Naive B cell (primary cell): ENCODE results near the gene ELMO1. TPM values are rescaled to one million over a fixed set of nuclear protein-coding genes. Genes with fewer than 3 reads are reported as not detected.

ENCODE experiments used
- ATAC-seq, 2 donors: fragments of 150-1000 bp; cut with Tn5 transposase; 2 replicates each; pipeline ENCODE4 v1.10.0; 2021; ENCODE audit warnings: low read depth in 2 of 2, mild to moderate bottlenecking in 2 of 2, moderate library complexity in 2 of 2
- DNase-seq: peaks from one replicate; pipeline ENCODE4 v3.0.0; 2022
- H3K27ac Mint-ChIP-seq, 6 donors: one replicate each; pipeline ENCODE4 v1.8.0; 2020 to 2022; ENCODE audit warnings: mild to moderate bottlenecking in 6 of 6, mixed read lengths in 6 of 6, moderate library complexity in 5 of 6, inconsistent platforms in 2 of 6
- H3K27me3 Mint-ChIP-seq, 3 donors: one replicate each; pipeline ENCODE4 v1.8.0; 2021 to 2022; ENCODE audit warnings: mixed read lengths in 3 of 3, mild to moderate bottlenecking in 1 of 3
- H3K36me3 Mint-ChIP-seq, 2 donors: one replicate each; pipeline ENCODE4 v1.8.0; 2020 to 2022; ENCODE audit warnings: mixed read lengths in 2 of 2, inconsistent platforms in 1 of 2, mild to moderate bottlenecking in 1 of 2
- H3K4me1 Mint-ChIP-seq, 3 donors: one replicate each; pipeline ENCODE4 v1.8.0; 2020 to 2022; ENCODE audit warnings: mixed read lengths in 3 of 3, inconsistent platforms in 1 of 3, mild to moderate bottlenecking in 1 of 3, moderate library complexity in 1 of 3
- H3K4me3 Mint-ChIP-seq, 8 donors: one replicate each; pipeline ENCODE4 v1.8.0; 2020 to 2022; ENCODE audit warnings: mild to moderate bottlenecking in 8 of 8, mixed read lengths in 8 of 8, moderate library complexity in 8 of 8, inconsistent platforms in 2 of 8
- H3K9me3 Mint-ChIP-seq, 7 donors: one replicate each; pipeline ENCODE4 v1.8.0; 2020 to 2022; ENCODE audit warnings: mixed read lengths in 7 of 7, mild to moderate bottlenecking in 5 of 7, inconsistent platforms in 2 of 7, moderate library complexity in 1 of 7
- polyA plus RNA-seq, 6 donors: library from polyadenylated mRNA; unstranded; fragments of 300-500 nt; fragmentation: Illumina TruSeq; gene quantifications; one replicate each; pipeline ENCODE4 v1.2.3, GENCODE V29; 2021; ENCODE audit warnings: low read depth in 6 of 6

The ELMO1 gene, protein sequence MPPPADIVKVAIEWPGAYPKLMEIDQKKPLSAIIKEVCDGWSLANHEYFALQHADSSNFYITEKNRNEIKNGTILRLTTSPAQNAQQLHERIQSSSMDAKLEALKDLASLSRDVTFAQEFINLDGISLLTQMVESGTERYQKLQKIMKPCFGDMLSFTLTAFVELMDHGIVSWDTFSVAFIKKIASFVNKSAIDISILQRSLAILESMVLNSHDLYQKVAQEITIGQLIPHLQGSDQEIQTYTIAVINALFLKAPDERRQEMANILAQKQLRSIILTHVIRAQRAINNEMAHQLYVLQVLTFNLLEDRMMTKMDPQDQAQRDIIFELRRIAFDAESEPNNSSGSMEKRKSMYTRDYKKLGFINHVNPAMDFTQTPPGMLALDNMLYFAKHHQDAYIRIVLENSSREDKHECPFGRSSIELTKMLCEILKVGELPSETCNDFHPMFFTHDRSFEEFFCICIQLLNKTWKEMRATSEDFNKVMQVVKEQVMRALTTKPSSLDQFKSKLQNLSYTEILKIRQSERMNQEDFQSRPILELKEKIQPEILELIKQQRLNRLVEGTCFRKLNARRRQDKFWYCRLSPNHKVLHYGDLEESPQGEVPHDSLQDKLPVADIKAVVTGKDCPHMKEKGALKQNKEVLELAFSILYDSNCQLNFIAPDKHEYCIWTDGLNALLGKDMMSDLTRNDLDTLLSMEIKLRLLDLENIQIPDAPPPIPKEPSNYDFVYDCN
- polyA plus RNA-seq, result 10 to 100 TPM; 42.8 to 69.9 (median 59.5) TPM

DNA sequence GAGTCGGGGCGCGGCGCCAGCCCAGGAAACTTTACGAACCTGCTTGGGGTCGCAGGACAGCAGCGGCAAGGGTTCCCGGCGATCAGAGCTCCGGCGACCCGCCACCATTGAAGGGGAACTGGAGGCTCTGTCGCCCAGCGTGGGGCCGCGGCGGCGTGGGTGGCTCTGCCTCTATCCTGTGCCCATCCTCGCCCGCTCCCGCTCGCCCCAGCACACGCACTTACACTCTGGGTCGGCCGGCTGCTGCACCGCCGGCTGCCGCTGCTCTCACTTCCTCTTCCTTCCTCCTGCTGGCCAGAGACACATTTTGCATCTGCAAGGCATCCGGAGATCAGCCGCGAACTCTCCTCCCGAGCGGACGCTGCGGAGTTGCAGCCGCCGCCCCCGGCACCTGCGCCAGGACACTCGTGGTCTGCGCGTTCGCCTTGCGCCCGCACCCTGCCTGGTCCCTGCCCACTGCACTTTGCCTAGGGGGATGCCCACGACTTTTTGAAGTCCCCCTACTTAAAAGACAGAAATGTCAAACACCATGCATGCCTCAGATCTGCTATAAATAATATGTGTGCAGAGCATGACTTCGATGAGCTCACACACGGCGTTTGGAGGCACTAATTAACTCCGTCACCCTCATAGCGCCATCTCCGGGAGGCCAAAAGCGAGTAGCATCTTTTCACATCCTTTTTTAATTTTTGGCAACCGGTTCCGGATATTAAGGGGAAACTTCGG, at the start of gene ELMO1:
Gene ELMO1, minus strand, starts transcription at position 229 of the 726 bp plus-strand sequence. CDS start 106,174 bp downstream, outside the sequence.
- Mint-ChIP-seq H3K4me1 (peaks cover 33 to 49% (median 34%) of the 10 kb centered on the region in 3 donors), H3K4me3 (peak within 1 kb of the TSS; percentile 85 to 100 (median 94)), H3K27ac (peak within 1 kb of the TSS; percentile 97 to 100 (median 100)), H3K36me3 (peaks cover 10 to 31% of the 10 kb centered on the region in 2 donors), H3K27me3 (peaks cover 0 to 6% (median 4%) of the 10 kb centered on the region in 3 donors), H3K9me3 (peaks cover 0 to 4% (median 0%) of the 10 kb centered on the region in 7 donors)
- peak; percentile 70 to 74 for ATAC-seq
- peak; percentile 92 for DNase-seq

DNA sequence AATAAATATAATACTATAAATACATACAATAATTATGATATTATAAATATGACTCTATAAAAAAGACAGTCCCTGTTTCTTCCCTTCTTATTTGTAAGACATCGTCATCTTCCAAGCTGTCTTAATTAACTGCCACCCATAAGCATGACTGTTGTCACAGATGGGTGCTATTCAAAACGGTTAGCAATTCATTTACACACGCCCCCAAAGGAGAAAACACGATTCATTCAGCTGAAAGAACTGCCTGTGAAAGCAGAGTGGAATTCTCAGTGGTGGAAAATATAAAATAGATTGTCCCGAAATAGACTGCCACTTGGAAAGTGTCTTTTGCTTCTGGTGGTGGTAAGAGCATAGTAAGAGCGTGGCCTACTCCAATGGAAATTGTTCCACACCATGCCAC, 48.9 kb upstream of the ELMO1 start:
- no peak overlapping the region for H3K4me3 Mint-ChIP-seq

DNA sequence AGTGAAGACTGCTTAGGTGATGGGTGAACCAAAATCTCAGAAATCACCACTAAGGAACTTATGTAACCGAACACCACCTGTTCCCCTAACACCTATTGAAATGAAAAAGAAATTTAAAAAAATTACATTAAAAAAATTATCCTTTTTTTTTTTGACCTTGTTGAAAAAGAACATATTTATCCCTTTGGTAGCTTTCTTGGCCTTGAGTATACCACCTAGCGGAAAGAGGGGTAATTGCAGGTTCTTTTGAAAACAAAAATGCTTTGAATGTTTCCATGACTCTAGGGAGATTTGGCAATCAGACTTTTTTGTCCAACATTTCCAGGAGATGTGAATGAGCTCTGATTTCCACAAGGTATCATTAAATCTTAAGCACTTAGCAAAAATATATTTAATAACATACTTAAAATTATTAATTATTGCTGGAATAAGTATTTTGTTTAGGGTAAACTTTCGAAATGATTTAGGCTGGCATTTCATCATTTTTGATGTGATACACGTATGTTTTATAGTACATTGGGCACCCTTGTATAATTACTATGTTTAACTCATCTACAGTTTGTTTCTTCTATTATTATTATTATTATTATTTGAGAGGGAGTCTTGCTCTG, 47.0 kb upstream of the ELMO1 start:
- no peaks in the 10 kb centered on the region for H3K9me3 Mint-ChIP-seq
- H3K4me1 Mint-ChIP-seq, result no peaks in the 10 kb centered on the region
- no peak overlapping the region for H3K27ac Mint-ChIP-seq
- H3K36me3 Mint-ChIP-seq, result no peaks in the 10 kb centered on the region
- H3K27me3 Mint-ChIP-seq, result no peaks in the 10 kb centered on the region
- ATAC-seq (no peak), DNase-seq (peak; percentile 19)
- no peak overlapping the region for H3K4me3 Mint-ChIP-seq

More for the DNA sequence above, 48.9 kb upstream of the ELMO1 start:
- DNase-seq, result no peak
- Mint-ChIP-seq H3K9me3 (no peaks in the 10 kb centered on the region), H3K36me3 (no peaks in the 10 kb centered on the region), H3K27ac (no peak overlapping the region), H3K27me3 (no peaks in the 10 kb centered on the region), H3K4me1 (no peaks in the 10 kb centered on the region)
- ATAC-seq, result no peak

DNA sequence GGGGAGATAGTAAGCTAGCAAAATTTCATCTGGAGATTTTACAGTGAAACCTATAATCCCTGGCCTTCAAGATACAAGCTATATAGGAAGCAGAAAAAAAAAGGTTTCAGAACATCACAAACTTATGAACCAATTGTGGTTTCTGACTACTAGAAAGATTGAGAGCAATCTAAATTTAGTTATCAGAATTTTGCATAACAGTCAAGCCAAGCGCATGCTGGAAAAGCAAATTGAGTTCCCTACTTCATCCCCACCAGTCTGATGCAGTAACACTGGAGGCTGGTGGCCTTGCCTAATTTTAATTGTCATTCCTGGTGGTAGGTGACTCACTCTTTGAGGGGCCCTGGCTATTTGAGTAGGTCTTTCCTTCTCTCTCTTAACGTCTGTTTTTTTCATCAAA, 46.3 kb upstream of the ELMO1 start:
- Mint-ChIP-seq H3K27ac (no peak overlapping the region), H3K4me1 (no peaks in the 10 kb centered on the region), H3K4me3 (no peak overlapping the region), H3K36me3 (no peaks in the 10 kb centered on the region), H3K27me3 (no peaks in the 10 kb centered on the region), H3K9me3 (no peaks in the 10 kb centered on the region)
- ATAC-seq (no peak), DNase-seq (no peak)

DNA sequence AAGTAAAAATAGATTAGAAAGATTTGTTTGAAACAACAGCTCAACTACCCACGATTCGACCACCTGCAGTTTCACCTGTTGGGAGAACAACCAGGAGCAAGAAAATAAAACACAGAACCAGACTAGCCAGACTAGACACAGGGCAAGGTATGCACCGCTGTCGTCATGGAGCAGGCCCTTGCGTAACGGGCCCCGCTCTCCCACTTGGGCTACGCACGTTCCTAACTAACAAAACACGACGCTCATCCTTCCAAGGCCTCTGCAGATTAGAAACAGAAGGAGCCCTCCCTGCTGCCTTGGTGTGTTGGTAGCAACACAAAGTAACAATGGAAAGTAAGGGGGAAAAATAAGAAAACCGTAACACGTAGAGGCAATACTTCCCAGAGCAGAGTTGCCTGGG, 45.1 kb upstream of the ELMO1 start:
- peaks cover 0 to 2% (median 0%) of the 10 kb centered on the region in 7 donors for H3K9me3 Mint-ChIP-seq
- no peak overlapping the region for H3K4me3 Mint-ChIP-seq

DNA sequence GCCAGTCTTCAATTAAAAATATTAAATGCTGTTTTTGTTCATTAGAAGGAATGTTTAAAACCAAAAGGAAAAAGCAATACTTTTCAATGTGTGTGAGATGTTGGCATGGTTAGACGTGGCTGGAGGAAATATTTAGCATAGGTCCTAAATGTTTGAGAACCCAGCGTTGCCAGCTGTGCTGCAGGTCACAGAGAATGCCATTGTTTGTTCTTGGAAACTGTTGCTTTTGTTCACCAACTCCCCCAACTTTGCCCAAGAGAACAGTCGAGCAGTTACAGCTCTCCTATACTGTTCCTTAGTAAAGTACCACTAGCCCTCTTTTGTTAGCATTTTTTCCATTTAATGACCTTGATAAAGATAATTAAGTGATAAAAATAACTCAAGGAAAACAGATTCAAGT, 44.5 kb upstream of the ELMO1 start:
- no peak for ATAC-seq
- Mint-ChIP-seq H3K4me1 (peaks cover 0 to 1% (median 0%) of the 10 kb centered on the region in 3 donors), H3K27ac (no peak overlapping the region), H3K27me3 (no peaks in the 10 kb centered on the region), H3K4me3 (no peak overlapping the region), H3K36me3 (no peaks in the 10 kb centered on the region), H3K9me3 (peaks cover 0 to 9% (median 0%) of the 10 kb centered on the region in 7 donors)
- no peak for DNase-seq

More for the DNA sequence above, 45.1 kb upstream of the ELMO1 start:
- Mint-ChIP-seq H3K27me3 (no peaks in the 10 kb centered on the region), H3K4me1 (no peaks in the 10 kb centered on the region), H3K36me3 (no peaks in the 10 kb centered on the region), H3K27ac (peak overlapping the region in 1 of 6 donors; percentile 60)
- no peak for DNase-seq
- ATAC-seq, result no peak

DNA sequence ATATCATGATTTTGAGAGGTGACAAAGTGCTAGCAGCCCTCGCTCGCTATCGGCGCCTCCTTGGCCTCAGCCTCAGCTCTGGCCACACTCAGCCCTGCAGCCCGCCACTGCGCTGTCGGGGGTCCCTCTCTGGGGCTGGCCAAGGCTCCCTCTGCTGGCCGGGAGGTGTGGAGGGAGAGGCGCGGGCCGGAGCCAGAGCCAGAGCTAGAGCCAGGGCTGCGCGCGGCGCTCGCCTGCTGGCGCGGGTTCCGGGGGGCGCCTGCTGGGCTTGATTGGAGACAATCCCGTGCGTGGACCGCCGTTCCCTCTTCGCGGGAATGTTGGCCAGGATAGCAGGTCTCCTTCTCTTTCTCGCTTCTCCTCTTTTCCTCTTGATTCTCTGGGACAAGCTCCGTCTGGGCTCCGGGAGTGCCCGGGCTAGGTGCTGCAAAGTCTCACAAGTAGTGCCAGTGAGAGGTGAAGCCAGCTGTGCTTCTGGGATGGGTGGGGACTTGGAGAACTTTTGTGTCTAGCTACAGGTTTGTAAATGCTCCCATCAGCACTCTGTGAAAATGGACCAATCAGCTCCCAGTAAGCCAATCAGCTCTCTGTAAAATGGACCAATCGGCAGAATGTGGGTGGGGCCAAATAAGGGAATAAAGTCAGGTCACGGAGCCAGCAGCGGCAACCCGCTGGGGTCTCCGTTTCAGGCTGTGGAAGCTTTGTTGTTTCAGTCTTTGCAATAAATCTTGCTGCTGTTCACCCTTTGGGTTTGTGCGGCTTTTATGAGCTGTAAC, 43.4 kb upstream of the ELMO1 start:
- Mint-ChIP-seq H3K4me1 (peaks cover 0 to 1% (median 0%) of the 10 kb centered on the region in 3 donors), H3K36me3 (no peaks in the 10 kb centered on the region), H3K27me3 (no peaks in the 10 kb centered on the region), H3K27ac (peak overlapping the region in 1 of 6 donors; percentile 69), H3K4me3 (peak overlapping the region in 2 of 8 donors; percentile 12 to 29), H3K9me3 (peaks cover 0 to 15% (median 4%) of the 10 kb centered on the region in 7 donors)
- peak in 1 of 2 donors; percentile 23 for ATAC-seq
- DNase-seq, result no peak

DNA sequence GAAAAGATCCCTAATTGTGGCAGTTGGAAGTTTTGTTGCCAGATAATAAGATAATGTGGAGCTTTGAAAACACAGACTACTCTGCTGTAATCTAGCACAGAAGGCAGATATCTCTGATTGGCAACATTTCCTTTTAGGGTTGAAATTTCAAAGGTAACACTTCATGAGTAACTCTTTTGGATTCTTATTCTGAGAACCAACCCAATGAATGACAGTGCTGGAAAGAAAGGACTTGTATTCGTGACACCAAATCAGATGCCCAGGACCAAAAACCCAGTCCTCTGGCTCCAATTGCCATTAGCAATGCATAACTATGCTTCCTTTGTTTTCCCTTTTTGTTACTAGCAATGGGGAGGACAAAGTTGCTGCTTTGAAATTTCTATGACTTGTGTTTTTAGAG, 41.0 kb upstream of the ELMO1 start:
- H3K4me3 Mint-ChIP-seq, result no peak overlapping the region
- DNase-seq (no peak), ATAC-seq (no peak)
- H3K27me3 Mint-ChIP-seq, result peaks cover 0 to 9% (median 4%) of the 10 kb centered on the region in 3 donors
- H3K9me3 Mint-ChIP-seq, result peaks cover 0 to 17% (median 5%) of the 10 kb centered on the region in 7 donors
- peaks cover 0 to 1% (median 0%) of the 10 kb centered on the region in 3 donors for H3K4me1 Mint-ChIP-seq
- no peaks in the 10 kb centered on the region for H3K36me3 Mint-ChIP-seq
- no peak overlapping the region for H3K27ac Mint-ChIP-seq

DNA sequence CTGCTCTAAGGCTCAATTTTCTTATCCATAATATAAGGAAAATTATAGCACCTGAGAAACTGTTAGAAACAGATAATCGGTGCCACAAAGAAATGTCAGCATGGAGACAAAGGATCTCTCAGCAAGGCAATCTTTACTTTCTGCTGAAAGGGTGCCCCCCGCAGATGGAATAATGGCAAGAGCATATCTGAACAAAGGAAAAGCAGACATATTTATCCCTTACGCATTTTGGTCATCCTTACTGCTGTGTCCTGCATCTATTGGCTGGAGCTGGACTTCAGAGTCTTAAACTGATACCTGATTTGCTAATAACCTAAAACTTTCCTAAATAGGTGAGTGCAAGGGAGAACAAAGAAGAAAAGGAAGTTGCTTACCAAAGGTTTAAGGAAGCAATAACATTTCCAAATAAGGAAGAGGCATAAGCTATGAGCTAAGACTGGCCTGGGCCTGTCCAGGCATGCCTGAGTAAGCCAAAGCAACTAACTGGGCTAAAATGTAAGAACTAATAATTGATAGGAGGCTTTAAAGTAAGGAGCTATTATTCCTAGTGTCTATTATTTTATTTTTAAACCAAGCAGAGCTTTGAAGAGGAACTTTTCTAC, 39.6 kb upstream of the ELMO1 start:
- Mint-ChIP-seq H3K4me3 (no peak overlapping the region), H3K36me3 (no peaks in the 10 kb centered on the region), H3K4me1 (peaks cover 0 to 1% (median 0%) of the 10 kb centered on the region in 3 donors), H3K9me3 (peaks cover 0 to 17% (median 5%) of the 10 kb centered on the region in 7 donors), H3K27ac (peak overlapping the region in 1 of 6 donors; percentile 38), H3K27me3 (peaks cover 4 to 10% (median 4%) of the 10 kb centered on the region in 3 donors)
- DNase-seq, result no peak
- ATAC-seq, result no peak

DNA sequence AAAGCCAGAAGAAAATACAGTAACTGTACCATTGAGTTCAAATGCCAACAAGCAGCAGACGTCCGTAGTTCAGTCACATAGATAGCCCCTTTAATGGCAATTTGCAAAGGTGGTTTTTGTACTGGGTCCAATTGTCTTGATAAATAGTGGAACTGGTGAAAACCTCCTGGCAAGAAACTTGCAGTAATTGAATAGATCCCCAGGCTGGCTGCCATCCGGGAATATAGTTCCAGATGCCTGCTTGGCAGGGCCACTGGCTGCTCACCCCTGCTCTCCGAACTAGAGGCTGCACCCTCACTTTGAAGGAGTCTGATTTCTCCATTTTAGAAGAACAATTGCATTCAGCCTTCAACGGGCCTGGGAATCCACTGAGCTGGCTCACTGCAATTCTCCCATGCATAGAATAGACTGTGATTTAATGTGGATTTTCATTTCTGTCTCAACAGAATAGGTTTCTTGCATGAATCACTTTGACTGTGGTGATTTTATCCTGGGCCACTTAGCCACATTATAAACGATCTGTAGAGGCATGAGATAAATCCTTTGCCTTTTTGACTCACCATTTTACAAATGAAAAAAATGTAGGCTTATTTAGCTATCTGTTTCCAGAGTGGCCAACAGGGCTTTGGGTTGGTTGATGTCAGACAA, 35.9 kb upstream of the ELMO1 start:
- ATAC-seq (no peak), DNase-seq (no peak)
- Mint-ChIP-seq H3K27ac (no peak overlapping the region), H3K4me3 (no peak overlapping the region), H3K4me1 (peaks cover 0 to 4% (median 1%) of the 10 kb centered on the region in 3 donors), H3K27me3 (peaks cover 10 to 38% (median 12%) of the 10 kb centered on the region in 3 donors), H3K9me3 (peaks cover 0 to 17% (median 5%) of the 10 kb centered on the region in 7 donors), H3K36me3 (no peaks in the 10 kb centered on the region)

DNA sequence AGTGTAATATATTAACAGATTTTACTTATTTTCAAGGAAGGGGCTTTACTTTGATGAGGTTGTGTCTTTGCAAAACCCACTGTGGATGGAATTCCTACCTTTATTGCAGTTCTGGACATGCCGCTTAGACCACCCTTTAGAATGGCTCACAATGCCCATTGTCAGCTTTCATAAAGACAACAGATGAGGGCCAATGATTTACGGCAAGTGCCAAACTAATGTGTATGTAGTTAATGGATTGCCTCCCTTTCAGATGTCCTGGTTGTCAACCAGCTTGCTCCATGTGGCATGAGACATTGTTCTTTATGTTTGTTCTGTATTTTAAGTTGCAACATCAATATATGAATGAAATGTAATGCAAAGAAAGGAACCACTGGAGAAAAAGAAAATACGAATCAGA, 35.0 kb upstream of the ELMO1 start:
- no peak for DNase-seq
- Mint-ChIP-seq H3K27ac (no peak overlapping the region), H3K36me3 (no peaks in the 10 kb centered on the region), H3K9me3 (peaks cover 0 to 20% (median 5%) of the 10 kb centered on the region in 7 donors), H3K4me1 (peaks cover 0 to 4% (median 1%) of the 10 kb centered on the region in 3 donors), H3K4me3 (no peak overlapping the region), H3K27me3 (peaks cover 10 to 38% (median 12%) of the 10 kb centered on the region in 3 donors)
- ATAC-seq, result no peak
